ENCODE measurements around the gene FN1.

Gene FN1

GRCh38 chr2:215435280-215435869 is 493 bp downstream of the FN1 start:
- in situ Hi-C loops (cut with MboI; ENCODE audit: low pct_unique_long_range_greater_than_20kb, low sequenced_read_pairs, unreplicated experiment) = no loop called here
- TF ChIP-seq CTCF (IDR thresholded peaks at IDR 0.05; ENCODE audit: extremely low read depth, insufficient read depth, missing control alignments) = no peak
- peak; percentile 56 for DNase-seq (ENCODE audit: low spot score)

DNA sequence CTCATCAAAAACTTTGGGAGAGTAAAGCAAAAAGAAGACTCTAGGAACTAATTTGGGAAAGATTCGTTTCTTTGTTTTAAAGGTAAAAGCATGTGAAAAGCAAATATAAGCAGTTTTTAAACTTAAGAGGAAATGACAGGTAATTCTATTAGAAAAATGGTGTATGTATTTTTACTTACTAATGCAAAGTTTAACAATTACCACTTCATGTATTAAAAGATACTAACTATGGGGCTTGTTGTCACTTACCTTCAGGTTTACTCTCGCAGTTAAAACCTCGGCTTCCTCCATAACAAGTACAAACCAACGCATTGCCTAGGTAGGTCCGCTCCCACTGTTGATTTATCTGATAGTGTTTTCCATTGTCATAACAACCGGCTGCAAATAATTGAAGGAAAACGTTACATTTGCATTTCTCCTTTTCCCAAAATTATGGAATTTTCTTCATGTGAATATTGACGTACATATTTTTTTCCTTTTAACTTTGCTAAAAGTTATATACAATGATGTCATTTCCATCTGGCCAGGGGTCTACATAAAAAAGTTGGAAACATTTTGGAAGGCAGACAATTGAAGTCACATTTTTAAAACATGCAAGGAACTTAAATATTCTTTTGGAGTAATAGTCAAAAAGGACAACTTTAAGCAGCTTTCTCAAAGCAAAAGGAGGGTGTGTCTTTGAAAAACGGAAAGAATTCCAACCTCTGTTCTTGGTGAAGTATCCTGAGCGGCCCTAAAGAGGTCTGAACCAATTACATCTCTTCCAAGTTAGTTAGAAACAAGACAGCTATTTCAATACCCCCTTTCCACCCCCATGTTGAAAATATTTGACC is 1.2 kb downstream of the FN1 start:
- in situ Hi-C loops (cut with MboI; ENCODE audit: low pct_unique_long_range_greater_than_20kb, low sequenced_read_pairs, unreplicated experiment) = no loop called here
- TF ChIP-seq CTCF (IDR thresholded peaks at IDR 0.05; ENCODE audit: extremely low read depth, insufficient read depth, missing control alignments) = no peak
- no peak for DNase-seq (ENCODE audit: low spot score)

- in situ Hi-C loops (cut with MboI; ENCODE audit: low pct_unique_long_range_greater_than_20kb, low sequenced_read_pairs, unreplicated experiment) = no loop called here
- DNase-seq (ENCODE audit: low spot score) = no peak
- TF ChIP-seq CTCF (IDR thresholded peaks at IDR 0.05; ENCODE audit: extremely low read depth, insufficient read depth, missing control alignments) = no peak
These were observed 2.9 kb downstream of the FN1 start for GRCh38 chr2:215432759-215433594.

DNA sequence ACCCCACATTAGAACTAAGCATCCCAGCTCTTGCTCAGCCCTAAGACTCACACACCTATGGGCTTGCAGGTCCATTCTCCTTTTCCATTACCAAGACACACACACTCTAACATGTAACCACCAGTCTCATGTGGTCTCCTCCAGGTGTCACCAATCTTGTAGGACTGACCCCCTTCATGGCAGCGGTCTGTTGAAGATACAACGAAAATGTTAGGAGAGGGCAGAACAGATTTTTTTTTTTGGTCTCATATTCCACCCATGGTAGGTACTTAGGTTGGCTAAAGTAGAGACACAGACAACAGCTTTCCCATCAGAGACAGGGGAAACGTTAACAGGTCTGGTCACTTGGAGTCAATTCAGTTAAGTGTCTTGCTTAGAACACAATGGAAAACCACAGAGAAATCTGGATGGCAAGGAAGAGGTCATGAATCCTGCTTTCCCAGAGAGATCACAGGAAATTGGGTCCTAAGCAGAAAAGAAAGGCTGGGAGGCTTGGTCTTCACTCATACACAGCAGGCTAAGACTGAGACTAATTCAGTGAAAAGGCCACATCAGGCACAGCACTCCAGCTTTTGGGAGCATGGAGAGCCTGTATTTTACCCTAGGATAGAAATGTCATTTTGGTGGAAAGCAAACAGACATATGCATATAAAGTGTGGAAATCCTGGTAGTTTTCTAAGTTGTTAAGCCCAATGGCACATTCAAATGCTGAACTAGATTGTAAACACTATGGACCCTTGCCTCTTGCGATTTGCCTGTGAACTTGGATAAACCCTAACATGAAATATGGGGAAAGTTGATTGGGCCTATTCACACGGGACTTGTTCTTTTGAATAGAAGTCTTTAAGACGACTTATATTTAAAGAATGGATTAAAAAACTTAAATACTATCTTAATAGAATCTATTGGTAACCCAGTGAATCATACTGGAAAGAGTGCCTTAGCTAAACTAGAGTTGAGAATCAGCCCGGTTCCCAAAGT is 3.8 kb downstream of the FN1 start:
- no peak for TF ChIP-seq CTCF (IDR thresholded peaks at IDR 0.05; ENCODE audit: extremely low read depth, insufficient read depth, missing control alignments)
- DNase-seq (ENCODE audit: low spot score) = no peak
- in situ Hi-C loops (cut with MboI; ENCODE audit: low pct_unique_long_range_greater_than_20kb, low sequenced_read_pairs, unreplicated experiment) = no loop called here

DNA sequence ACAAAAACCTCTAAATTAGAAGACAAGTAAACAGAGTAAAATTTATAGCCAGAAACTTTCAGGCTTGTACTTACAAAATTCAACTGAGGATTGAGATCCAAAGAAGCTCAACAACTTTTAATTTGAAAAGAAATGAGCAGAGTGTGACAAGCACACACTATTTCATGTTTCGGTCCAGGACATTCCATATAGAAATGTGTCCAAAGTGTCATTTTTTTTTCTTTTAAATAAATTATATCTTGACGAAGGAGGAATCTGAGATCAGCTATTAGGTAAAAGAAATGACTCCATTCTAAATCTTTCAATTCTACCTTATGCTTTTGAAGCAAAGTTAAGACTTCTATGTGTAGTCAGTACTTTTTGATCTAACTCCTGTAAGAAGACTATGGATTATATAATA is 4.6 kb downstream of the FN1 start:
- in situ Hi-C loops (cut with MboI; ENCODE audit: low pct_unique_long_range_greater_than_20kb, low sequenced_read_pairs, unreplicated experiment) = no loop called here
- no peak for TF ChIP-seq CTCF (IDR thresholded peaks at IDR 0.05; ENCODE audit: extremely low read depth, insufficient read depth, missing control alignments)
- DNase-seq (ENCODE audit: low spot score) = no peak

Data from GM13977 (cell line).